ENCODE results near the gene SEC22C. TPM values are rescaled to one million over a fixed set of nuclear protein-coding genes. Genes with fewer than 3 reads are reported as not detected.
A peak's percentile ranks its signal among the peaks of the same experiment; 100 is the strongest.

SEC22C gene
- total and polyA plus RNA-seq, 12 donors = 21.1 to 32.9 (median 26.1) TPM

- Histone ChIP-seq H3K27me3 (no peaks in the 10 kb centered on the region), H3K27ac (no peak overlapping the region), H3K9me3 (no peaks in the 10 kb centered on the region), H3K4me1 (peaks cover 5 to 40% (median 29%) of the 10 kb centered on the region in 9 donors), H3K36me3 (no peaks in the 10 kb centered on the region), H3K4me3 (no peak overlapping the region)
- intact Hi-C loops (cut with DNase I) = no loop called here
- DNase-seq = no peak
- no peak for TF ChIP-seq CTCF (IDR thresholded peaks at IDR 0.05)
- no peak for ATAC-seq
- WGBS, 2 donors = 91 to 94% methylated on average over 6 of the region's 6 CpGs
Measured at GRCh38 chr3:42513521-42513920, 68.2 kb downstream of the SEC22C start.

- Histone ChIP-seq H3K27ac (no peak overlapping the region), H3K4me1 (peaks cover 5 to 40% (median 29%) of the 10 kb centered on the region in 9 donors)
- WGBS, 2 donors = 76 to 79% methylated on average over 3 of the region's 3 CpGs
Measured at GRCh38 chr3:42513121-42513520, 68.6 kb downstream of the SEC22C start.

GRCh38 chr3:42511736-42512135, 70.0 kb downstream of the SEC22C start:
- intact Hi-C loops (cut with DNase I) = no loop called here
- 81 to 85% methylated on average over 2 of the region's 2 CpGs for WGBS, 2 donors

More at GRCh38 chr3:42513121-42513520, 68.6 kb downstream of the SEC22C start:
- Histone ChIP-seq H3K4me3 (no peak overlapping the region), H3K36me3 (no peaks in the 10 kb centered on the region), H3K9me3 (no peaks in the 10 kb centered on the region), H3K27me3 (no peaks in the 10 kb centered on the region)
- no peak for ATAC-seq
- intact Hi-C loops (cut with DNase I) = no loop called here
- no peak for TF ChIP-seq CTCF (IDR thresholded peaks at IDR 0.05)
- no peak for DNase-seq

GRCh38 chr3:42511201-42511600, 70.6 kb downstream of the SEC22C start:
- Histone ChIP-seq H3K4me3 (no peak overlapping the region), H3K9me3 (no peaks in the 10 kb centered on the region), H3K4me1 (peaks cover 5 to 43% (median 34%) of the 10 kb centered on the region in 9 donors), H3K27me3 (no peaks in the 10 kb centered on the region), H3K27ac (peak overlapping the region in 1 of 10 donors; percentile 40), H3K36me3 (no peaks in the 10 kb centered on the region)
- DNase-seq (no peak), ATAC-seq (no peak)
- WGBS, 2 donors = 45 to 63% methylated on average over 1 of the region's 1 CpG
- intact Hi-C loops (cut with DNase I) = no loop called here
- TF ChIP-seq CTCF (IDR thresholded peaks at IDR 0.05) = no peak

More at GRCh38 chr3:42511736-42512135, 70.0 kb downstream of the SEC22C start:
- no peak for ATAC-seq
- H3K9me3 ChIP-seq = no peaks in the 10 kb centered on the region
- H3K36me3 ChIP-seq = no peaks in the 10 kb centered on the region
- H3K27ac ChIP-seq = no peak overlapping the region
- TF ChIP-seq CTCF (IDR thresholded peaks at IDR 0.05) = no peak
- H3K4me3 ChIP-seq = no peak overlapping the region
- no peaks in the 10 kb centered on the region for H3K27me3 ChIP-seq
- DNase-seq = no peak
- H3K4me1 ChIP-seq = peaks cover 5 to 47% (median 34%) of the 10 kb centered on the region in 9 donors

Data from heart right ventricle (tissue), 16 donors.